ENCODE data around the gene TMEM116.

Gene TMEM116

DNA sequence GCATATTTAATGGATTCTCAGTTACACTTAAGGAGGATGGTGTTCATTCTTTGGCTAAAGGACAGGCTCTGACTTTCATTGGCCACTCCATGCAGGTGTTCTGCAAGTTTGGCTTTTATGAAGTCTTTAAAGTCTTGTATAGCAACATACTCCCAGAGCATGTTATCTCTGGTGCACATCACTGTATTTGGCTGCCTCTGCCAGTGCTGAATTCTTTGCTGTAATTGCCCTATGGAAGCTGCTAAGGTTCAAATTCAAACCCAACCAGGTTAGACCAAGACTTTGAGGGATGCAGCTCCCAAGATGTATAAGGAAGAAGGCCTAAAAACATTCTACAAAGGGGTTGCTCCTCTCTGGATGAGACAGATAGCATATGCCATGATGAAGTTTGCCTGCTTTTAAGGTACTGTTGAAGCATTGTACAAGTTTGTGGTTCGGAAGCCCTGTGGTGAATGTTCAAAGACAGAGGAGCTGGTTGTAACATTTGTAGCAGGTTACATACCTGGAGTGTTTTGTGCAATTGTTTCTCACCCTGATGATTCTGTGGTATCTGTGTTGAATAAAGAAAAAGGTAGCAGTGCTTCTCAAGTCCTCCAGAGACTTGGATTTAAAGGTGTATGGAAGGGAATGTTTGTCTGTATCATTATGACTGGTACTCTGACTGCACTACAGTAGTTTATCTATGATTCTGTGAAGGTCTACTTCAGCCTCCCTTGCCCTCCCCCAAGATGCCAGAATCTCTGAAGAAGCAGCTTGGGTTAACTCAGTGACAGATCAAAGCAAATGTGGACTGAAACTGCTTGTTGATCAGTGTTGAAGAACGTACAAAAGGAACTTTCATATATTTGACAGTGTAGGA, 19.4 kb downstream of the TMEM116 start:
- Histone ChIP-seq H3K9me2 (ENCODE audit: low read depth, low read length) (no peaks in the 10 kb centered on the region), H3K27ac (ENCODE audit: low read depth, low read length, poor library complexity, severe bottlenecking) (peak overlapping the region; percentile 87), H3K79me2 (ENCODE audit: insufficient read depth, low read length) (no peaks in the 10 kb centered on the region), H3K4me2 (ENCODE audit: low read length) (peak overlapping the region; percentile 82), H3K9ac (ENCODE audit: low read length) (peak overlapping the region; percentile 58), H3K27me3 (ENCODE audit: insufficient read depth, low read length) (no peaks in the 10 kb centered on the region), H3K36me3 (ENCODE audit: insufficient read depth, low read length) (0 out of 2 replicates have a peak, but pooled peaks cover 9% of the 10 kb centered on the region), H3K9me3 (ENCODE audit: low read length) (no peaks in the 10 kb centered on the region), H2AFZ (ENCODE audit: low read length) (no peak overlapping the region), H4K20me1 (ENCODE audit: insufficient read depth, low read length) (no peaks in the 10 kb centered on the region), H3F3A (ENCODE audit: insufficient read depth, low read length) (no peaks in the 10 kb centered on the region), H3K4me3 (ENCODE audit: low read depth, low read length, poor library complexity, severe bottlenecking) (peak overlapping the region; percentile 55), H3K4me1 (ENCODE audit: insufficient read depth, low read length, severe bottlenecking) (peaks cover 67% of the 10 kb centered on the region)
- TF ChIP-seq, protein P1, sequence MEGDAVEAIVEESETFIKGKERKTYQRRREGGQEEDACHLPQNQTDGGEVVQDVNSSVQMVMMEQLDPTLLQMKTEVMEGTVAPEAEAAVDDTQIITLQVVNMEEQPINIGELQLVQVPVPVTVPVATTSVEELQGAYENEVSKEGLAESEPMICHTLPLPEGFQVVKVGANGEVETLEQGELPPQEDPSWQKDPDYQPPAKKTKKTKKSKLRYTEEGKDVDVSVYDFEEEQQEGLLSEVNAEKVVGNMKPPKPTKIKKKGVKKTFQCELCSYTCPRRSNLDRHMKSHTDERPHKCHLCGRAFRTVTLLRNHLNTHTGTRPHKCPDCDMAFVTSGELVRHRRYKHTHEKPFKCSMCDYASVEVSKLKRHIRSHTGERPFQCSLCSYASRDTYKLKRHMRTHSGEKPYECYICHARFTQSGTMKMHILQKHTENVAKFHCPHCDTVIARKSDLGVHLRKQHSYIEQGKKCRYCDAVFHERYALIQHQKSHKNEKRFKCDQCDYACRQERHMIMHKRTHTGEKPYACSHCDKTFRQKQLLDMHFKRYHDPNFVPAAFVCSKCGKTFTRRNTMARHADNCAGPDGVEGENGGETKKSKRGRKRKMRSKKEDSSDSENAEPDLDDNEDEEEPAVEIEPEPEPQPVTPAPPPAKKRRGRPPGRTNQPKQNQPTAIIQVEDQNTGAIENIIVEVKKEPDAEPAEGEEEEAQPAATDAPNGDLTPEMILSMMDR (IDR thresholded peaks at IDR 0.05; ENCODE audit: low read length): no peak
- TF ChIP-seq EZH2 (IDR thresholded peaks at IDR 0.05; ENCODE audit: borderline replicate concordance, low read length): no peak

DNA sequence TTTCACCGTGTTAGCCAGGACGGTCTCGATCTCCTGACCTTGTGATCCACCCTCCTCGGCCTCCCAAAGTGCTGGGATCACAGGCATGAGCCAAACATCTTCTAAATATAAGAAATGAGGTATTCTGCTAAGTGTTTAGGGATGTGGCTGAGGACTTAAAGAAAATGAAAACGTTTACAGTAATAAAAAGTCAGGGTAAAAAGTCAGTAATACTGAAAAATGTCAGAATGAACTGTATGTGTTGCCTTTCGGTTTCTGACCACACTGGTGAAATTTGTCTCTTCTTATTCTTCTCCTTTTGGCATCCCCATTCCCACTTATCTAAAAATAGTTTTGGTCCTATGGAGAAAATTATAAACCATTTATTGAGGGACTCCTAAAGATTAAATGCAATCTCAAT, 20.5 kb downstream of the TMEM116 start:
- Histone ChIP-seq H3K27ac (ENCODE audit: low read depth, low read length, poor library complexity, severe bottlenecking) (peak overlapping the region; percentile 87), H3K9ac (ENCODE audit: low read length) (peak overlapping the region; percentile 58; the same call in 1 of the 2 replicates), H2AFZ (ENCODE audit: low read length) (no peak overlapping the region), H3K4me2 (ENCODE audit: low read length) (peak overlapping the region; percentile 82), H3K9me3 (ENCODE audit: low read length) (no peaks in the 10 kb centered on the region), H4K20me1 (ENCODE audit: insufficient read depth, low read length) (no peaks in the 10 kb centered on the region), H3K4me1 (ENCODE audit: insufficient read depth, low read length, severe bottlenecking) (peaks cover 59% of the 10 kb centered on the region), H3K9me2 (ENCODE audit: low read depth, low read length) (no peaks in the 10 kb centered on the region), H3K4me3 (ENCODE audit: low read depth, low read length, poor library complexity, severe bottlenecking) (no peak overlapping the region), H3K36me3 (ENCODE audit: insufficient read depth, low read length) (0 out of 2 replicates have a peak, but pooled peaks cover 9% of the 10 kb centered on the region), H3K79me2 (ENCODE audit: insufficient read depth, low read length) (no peaks in the 10 kb centered on the region), H3F3A (ENCODE audit: insufficient read depth, low read length) (no peaks in the 10 kb centered on the region), H3K27me3 (ENCODE audit: insufficient read depth, low read length) (no peaks in the 10 kb centered on the region)
- TF ChIP-seq EZH2 (IDR thresholded peaks at IDR 0.05; ENCODE audit: borderline replicate concordance, low read length): no peak

DNA sequence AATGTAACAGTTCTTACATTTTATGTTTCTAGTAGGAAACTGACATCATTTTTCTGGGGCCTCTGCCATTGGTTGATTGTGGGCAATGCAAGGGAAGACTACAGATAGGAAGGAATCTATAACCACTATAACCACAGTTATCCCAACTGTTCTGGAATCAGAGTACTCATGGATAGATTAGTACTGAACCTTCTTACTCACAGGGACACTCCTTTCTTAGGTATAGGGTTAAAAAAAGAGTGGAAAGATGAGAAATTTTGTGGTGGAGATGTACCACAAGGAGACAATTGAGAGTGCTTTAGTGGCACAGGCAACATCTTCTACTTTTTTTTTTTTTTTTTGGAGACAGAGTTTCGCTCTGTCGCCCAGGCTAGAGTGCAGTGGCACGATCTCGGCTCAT, 21.0 kb downstream of the TMEM116 start:
- peaks cover 54% of the 10 kb centered on the region for H3K4me1 ChIP-seq (ENCODE audit: insufficient read depth, low read length, severe bottlenecking)
- no peak overlapping the region for H3K4me2 ChIP-seq (ENCODE audit: low read length)
- no peaks in the 10 kb centered on the region for H3K79me2 ChIP-seq (ENCODE audit: insufficient read depth, low read length)
- H3K9ac ChIP-seq (ENCODE audit: low read length): no peak overlapping the region
- no peaks in the 10 kb centered on the region for H3K27me3 ChIP-seq (ENCODE audit: insufficient read depth, low read length)
- peak overlapping the region; percentile 87 for H3K27ac ChIP-seq (ENCODE audit: low read depth, low read length, poor library complexity, severe bottlenecking)
- H3K9me2 ChIP-seq (ENCODE audit: low read depth, low read length): no peaks in the 10 kb centered on the region
- no peaks in the 10 kb centered on the region for H3K9me3 ChIP-seq (ENCODE audit: low read length)
- no peak overlapping the region for H2AFZ ChIP-seq (ENCODE audit: low read length)
- 0 out of 2 replicates have a peak, but pooled peaks cover 9% of the 10 kb centered on the region for H3K36me3 ChIP-seq (ENCODE audit: insufficient read depth, low read length)
- H3F3A ChIP-seq (ENCODE audit: insufficient read depth, low read length): no peaks in the 10 kb centered on the region
- no peak overlapping the region for H3K4me3 ChIP-seq (ENCODE audit: low read depth, low read length, poor library complexity, severe bottlenecking)
- no peak for TF ChIP-seq EZH2 (IDR thresholded peaks at IDR 0.05; ENCODE audit: borderline replicate concordance, low read length)
- TF ChIP-seq, protein P1 (IDR thresholded peaks at IDR 0.05; ENCODE audit: low read length): no peak
- no peaks in the 10 kb centered on the region for H4K20me1 ChIP-seq (ENCODE audit: insufficient read depth, low read length)
